Brain pericyte (primary cell): Measurements from ENCODE around the gene NF1.

Experiments
- DNase-seq: peaks from one replicate; pipeline ENCODE4 v3.0.0-alpha.2; 2012; ENCODE audit warnings: low read depth, low spot score

The NF1 gene

DNA sequence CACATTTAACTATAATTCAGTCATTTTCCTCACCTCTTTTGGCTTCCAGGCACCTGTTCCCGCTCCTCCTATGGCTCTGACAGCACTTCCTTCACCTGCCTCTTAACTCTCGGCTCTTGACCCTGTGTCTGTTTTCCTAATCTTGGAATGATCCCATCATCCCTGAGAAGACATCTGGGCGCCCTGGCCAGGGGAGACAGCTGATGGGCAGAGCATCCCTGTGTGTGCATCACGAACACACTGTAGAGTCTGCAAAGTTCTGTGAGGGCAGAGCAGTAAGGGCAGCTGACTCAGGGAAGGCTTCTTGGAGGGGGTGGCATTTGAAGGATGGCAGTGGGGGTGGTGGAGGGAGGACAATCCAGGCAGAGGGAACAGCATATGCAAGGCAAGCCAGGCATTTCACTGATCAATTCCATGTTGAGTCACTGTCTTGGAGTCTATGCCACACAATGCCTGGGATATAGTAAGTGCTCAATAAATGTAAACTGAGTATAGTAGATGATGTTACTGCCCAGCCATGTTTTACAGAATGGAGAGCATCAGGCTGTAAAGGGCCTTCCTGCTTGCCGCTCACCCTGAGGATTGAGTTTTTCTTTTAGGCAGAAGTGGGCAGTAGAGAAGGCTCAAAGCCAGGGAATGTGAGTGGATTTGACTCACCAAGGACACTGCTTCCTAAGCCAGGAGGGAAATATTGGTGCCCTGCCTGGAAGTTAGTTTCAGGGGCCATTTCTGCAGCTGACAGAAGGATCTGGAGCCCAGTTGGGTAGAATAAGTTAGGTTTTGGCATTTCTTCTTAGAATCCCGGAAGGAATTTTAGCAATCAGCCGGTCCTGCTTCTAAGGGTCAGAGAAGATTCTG, 290.9 kb downstream of the NF1 start:
- DNase-seq, result no peak

- no peak for DNase-seq
Measured at GRCh38 chr17:31386542-31387075, 291.8 kb downstream of the NF1 start.

DNA sequence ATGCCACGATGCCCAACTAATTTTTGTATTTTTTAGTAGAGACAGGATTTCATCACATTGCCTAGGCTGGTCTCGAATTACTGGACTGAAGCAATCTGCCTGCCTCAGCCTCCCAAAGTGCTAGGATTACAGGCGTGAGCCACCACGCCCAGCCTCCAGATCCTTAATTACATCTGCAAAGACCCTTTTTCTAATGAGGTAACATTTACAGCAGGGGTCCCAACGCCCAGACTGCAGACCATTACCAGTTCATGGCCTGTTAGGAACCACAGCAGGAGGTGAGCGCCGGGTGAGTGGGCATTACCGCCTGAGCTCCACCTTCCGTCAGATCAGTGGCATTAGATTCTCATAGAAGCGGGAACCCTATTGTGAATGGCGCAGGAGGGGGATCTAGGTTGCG, 292.7 kb downstream of the NF1 start:
- DNase-seq, result no peak

GRCh38 chr17:31388351-31388750, 293.6 kb downstream of the NF1 start:
- DNase-seq, result no peak

DNA sequence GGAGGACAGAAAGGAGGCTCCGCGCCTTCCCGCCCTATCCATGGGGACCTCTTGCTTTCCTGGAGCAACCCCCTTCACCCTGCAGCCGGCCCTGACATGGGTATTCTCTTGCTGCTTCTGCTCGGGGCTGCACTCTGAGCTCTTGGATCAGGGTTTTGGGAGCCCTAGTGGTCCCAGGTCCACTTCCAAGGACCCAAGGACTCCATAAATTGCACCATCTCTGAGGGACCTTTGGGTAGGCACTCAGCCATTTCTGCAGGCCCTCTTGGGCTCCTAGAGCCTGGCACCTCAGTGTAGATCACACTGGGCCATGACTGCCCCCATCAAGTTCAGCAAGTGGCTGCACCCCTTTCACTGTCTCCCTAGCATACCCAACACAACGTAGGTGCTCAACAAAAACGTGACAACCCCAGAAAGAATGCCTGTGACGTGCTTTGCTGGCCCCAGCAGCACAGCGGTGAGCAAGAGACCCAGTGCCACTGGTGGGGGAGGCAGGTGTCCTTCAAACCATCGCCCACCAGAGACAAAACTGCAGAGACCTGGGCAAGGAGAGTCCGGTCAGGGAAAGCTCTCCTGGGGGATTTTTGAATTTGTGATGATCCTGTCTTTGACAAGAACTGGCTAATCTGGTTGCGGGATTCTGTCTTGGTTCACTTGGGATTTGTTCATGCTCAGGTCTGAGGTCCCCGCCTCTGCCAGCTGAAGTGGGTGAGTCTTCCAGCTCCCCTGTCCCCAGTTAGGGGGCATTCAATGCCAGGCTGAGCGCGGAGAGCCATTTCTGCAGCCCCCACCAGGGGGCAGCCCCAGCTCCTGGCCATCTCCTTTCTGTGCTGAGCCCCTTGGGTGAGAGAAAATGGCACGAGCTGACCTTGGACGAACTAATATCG, 294.2 kb downstream of the NF1 start:
- DNase-seq, result no peak

DNA sequence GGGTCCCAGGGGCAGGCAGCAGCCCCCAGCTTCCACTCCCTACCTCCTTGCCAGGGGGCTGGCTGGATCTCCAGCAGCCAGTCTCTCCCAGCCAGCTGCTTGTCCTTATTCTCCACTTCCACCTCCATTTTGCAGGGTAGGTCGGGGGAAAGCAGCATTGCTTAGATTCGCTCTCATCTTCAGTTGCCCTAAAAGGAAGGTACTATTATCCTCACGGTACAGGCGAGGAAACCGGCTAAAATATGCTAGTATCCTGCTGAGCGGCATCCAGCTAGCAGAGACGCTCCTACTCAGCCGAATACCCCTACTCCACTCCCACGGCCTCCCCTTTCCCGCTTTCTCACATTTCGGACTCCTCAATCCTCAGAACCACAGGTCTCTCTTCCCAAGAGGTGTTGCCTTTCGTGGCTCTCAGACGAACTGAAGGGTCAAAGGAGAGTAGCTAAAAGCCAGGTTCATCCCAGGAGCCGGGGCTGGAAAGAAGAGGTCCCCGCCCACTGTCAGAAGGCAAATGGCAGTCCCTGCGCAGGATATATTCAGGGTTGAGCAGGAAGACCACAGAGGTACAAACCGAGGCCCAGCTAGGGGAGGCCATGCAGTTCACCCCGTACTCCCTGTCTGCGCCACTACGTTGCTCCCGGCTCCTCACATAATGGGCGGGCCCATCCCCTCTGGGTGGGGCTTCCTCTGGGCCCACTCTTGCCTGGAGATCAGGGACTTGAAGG, 295.0 kb downstream of the NF1 start:
- no peak for DNase-seq

- DNase-seq, result no peak
Measured at GRCh38 chr17:31390426-31390747, 295.6 kb downstream of the NF1 start.

DNA sequence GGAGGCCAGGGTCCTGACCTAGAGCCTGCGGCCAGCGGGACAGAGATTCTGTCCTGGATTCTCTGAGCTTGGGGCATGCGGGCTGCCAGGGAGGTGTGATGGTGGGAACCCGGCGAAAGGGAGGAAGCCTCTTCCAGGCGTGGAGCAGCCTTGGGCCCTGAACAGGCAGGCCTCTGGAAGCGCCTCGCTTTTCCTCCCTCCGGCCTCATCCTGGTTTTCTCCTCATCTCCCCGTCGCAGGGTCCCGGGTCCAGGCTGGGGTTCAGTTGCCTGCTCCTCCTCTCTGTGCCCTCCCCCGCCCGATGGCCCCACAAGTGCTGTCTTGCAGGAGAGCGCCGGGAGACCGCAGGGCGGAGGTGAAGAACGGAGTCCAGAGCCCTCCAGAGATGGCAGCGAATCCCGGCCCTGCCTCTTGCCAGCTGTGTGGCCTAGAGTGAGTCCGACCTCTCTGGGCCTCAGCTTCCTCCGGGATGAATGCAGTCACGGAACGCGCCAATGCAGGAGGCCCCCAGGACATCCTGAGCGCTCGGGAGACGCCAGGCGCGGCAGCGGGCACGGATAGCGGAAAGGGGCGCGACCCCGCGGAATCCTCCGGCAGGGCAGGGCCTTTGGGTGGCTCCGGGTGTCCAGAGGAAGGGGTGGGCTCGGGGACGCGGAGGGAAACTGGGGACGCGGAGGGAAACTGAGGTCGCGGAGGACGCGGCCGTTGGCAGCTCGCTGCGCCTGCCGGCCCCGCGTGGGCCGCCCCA, 296.1 kb downstream of the NF1 start:
- no peak for DNase-seq

GRCh38 chr17:31391496-31391949, 296.7 kb downstream of the NF1 start, which contains the start of gene RAB11FIP4:
RAB11FIP4 (plus strand) TSS chr17:31391675; CDS start chr17:31391853, 178 bp downstream.
- no peak for DNase-seq

GRCh38 chr17:31392002-31392855, 297.5 kb downstream of the NF1 start:
- DNase-seq, result no peak

DNA sequence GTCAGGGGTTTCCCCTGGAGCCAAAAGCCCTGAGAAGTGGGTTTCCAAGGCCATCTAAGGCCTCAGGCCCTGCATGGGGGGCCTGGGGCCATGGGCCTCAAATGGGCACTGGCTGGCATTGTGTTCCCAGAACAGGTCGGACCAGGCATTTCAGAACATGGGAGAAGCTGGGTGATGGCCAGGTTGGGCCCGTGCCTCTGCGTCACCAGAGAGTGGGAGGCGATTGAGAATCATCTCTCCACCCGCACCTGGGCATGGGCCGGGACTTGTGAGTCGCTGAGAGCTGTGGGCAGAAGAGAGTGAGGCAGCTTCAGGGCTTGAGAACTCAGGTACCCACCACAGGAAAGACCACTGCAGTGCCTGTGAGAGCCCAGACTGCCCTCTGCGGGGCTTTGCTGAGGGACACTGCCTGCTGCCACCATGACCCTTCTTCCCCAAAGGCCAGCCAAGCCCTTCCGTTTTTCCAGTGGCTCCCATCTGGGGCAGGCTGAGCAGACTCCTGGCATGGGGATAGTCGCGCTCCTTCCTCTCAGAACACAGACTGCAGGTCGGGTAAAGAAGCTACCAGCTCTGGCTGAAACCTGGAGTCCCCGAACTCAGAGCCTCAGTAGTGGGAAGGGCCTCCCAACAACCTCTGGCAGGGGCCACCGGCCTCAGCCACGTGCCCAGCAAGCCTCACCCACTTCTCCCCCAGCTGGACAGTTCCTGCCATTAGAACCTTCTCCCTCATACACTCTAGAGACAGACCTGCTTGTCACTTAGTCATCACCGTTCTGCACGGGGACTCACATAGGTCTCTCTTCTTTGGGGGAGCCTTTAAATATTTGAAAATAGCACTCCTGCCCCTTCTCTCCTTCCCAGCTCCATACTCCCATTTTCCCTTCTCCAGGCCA, 298.3 kb downstream of the NF1 start:
- DNase-seq, result no peak

- DNase-seq, result no peak
Measured at GRCh38 chr17:31393749-31394146, 299.0 kb downstream of the NF1 start.

DNA sequence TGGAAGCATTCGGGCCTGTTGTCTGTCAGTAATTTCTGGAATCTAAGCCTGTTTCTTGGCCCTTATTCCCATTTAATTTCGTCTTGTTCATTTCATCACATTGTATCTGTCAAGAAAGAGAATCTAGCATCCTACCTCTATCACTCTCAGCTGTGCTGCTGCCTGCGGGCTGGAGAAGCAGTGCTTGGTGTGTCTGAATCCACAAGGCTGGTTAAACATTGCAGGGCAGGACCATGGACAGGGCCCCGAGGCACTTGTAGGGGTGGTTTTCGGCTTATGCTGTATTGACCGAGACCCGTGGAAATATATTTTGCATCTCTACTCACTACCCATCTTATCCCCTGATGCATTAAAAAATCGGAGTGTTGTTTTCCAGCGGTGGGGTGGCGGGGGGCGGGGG, 299.8 kb downstream of the NF1 start:
- DNase-seq, result peak; percentile 47

- DNase-seq, result no peak
Measured at GRCh38 chr17:31397256-31397939, 302.6 kb downstream of the NF1 start.

- no peak for DNase-seq
Measured at GRCh38 chr17:31398381-31399311, 303.9 kb downstream of the NF1 start.

- DNase-seq, result no peak
Measured at GRCh38 chr17:31400481-31400950, 305.7 kb downstream of the NF1 start.
